Stimulated activated CD8-positive, alpha-beta memory T cell treated with anti-CD3 and anti-CD28 coated beads, Interleukin-15, amount 100 ng/mL, for 24 hours (primary cell): ENCODE data around the gene PEX6.

Experiments
- DNase-seq: peaks from one replicate; pipeline ENCODE4 v3.0.0-alpha.2; 2020; ENCODE audit warnings: low read depth

Gene PEX6

GRCh38 chr6:42993445-42993844, 14.5 kb upstream of the PEX6 start:
- no peak for DNase-seq

- no peak for DNase-seq
Measured at GRCh38 chr6:42989923-42990322, 10.9 kb upstream of the PEX6 start.

- DNase-seq = no peak
Measured at GRCh38 chr6:42988486-42989020, 9.6 kb upstream of the PEX6 start.

- DNase-seq = no peak
Measured at GRCh38 chr6:42987533-42988451, 8.8 kb upstream of the PEX6 start.

- no peak for DNase-seq
Measured at GRCh38 chr6:42984924-42985475, 6.0 kb upstream of the PEX6 start.

GRCh38 chr6:42984001-42984923, 5.3 kb upstream of the PEX6 start, which contains the start of gene PPP2R5D:
Gene PPP2R5D, plus strand, starts transcription at chr6:42984570. Its CDS starts 108 bp downstream, at chr6:42984678.
- DNase-seq = peak; percentile 68

GRCh38 chr6:42981836-42982235, 2.9 kb upstream of the PEX6 start:
- DNase-seq = no peak

GRCh38 chr6:42979523-42980177, 669 bp upstream of the PEX6 start:
- DNase-seq = no peak

GRCh38 chr6:42978487-42978838, 518 bp downstream of the PEX6 start:
- DNase-seq = no peak

GRCh38 chr6:42974919-42975505, 4.0 kb downstream of the PEX6 start:
- DNase-seq = no peak

- DNase-seq = no peak
Measured at GRCh38 chr6:42973926-42974325, 5.1 kb downstream of the PEX6 start.

GRCh38 chr6:42971746-42972327, 7.1 kb downstream of the PEX6 start:
- no peak for DNase-seq

- no peak for DNase-seq
Measured at GRCh38 chr6:42970871-42971612, 7.9 kb downstream of the PEX6 start.

- no peak for DNase-seq
Measured at GRCh38 chr6:42969934-42970333, 9.0 kb downstream of the PEX6 start.

GRCh38 chr6:42969431-42969830, 9.6 kb downstream of the PEX6 start:
- DNase-seq = no peak

GRCh38 chr6:42968783-42969182, 10.2 kb downstream of the PEX6 start:
- DNase-seq = no peak

GRCh38 chr6:42968126-42968701, 10.8 kb downstream of the PEX6 start:
- DNase-seq = no peak

- DNase-seq = no peak
Measured at GRCh38 chr6:42967228-42967627, 11.8 kb downstream of the PEX6 start.

GRCh38 chr6:42966571-42966970, 12.4 kb downstream of the PEX6 start:
- DNase-seq = no peak
